LNCaP clone FGC (cell line): ENCODE data around the gene CMIP.

Source experiments
- DNase-seq: peaks from one replicate; pipeline ENCODE4 v3.0.0-alpha.2; 2011; ENCODE audit warnings: low read depth
- H3K4me3 ChIP-seq: 2 replicates; pipeline ENCODE4 v1.5.1; 2011; ENCODE audit warnings: mild to moderate bottlenecking, low read depth, low read length, control low read depth
- CTCF ChIP-seq: IDR thresholded peaks from 2 replicates; pipeline ENCODE4 v1.5.1; 2012; ENCODE audit warnings: mild to moderate bottlenecking; ENCODE audit not compliant: control insufficient read depth, insufficient read depth; ENCODE audit errors: extremely low read depth

CMIP gene

GRCh38 chr16:81703177-81704155 is 258.9 kb downstream of the CMIP start:
- DNase-seq = no peak
- no peak overlapping the region for H3K4me3 ChIP-seq
- no peak for TF ChIP-seq CTCF

DNA sequence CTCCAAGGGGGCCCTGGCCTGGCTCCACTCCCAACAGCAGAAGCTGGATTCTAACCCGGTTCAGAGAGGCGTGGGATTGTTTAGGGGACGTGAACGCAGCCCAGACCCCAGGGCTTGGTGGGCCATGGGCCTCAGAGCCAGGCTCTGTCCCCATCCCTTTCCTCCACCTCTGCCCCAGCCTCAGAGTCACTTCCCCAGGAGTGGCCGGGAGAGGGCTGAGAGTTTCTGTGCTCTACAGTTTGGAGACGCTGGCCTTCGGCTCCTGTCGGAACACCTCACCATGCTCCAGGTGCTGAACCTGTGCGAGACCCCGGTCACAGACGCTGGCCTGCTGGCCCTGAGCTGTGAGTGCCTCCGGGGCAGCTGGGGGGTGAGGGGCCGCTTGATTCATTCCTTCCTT is 260.7 kb downstream of the CMIP start:
- no peak for DNase-seq
- H3K4me3 ChIP-seq = no peak overlapping the region
- TF ChIP-seq CTCF = no peak

DNA sequence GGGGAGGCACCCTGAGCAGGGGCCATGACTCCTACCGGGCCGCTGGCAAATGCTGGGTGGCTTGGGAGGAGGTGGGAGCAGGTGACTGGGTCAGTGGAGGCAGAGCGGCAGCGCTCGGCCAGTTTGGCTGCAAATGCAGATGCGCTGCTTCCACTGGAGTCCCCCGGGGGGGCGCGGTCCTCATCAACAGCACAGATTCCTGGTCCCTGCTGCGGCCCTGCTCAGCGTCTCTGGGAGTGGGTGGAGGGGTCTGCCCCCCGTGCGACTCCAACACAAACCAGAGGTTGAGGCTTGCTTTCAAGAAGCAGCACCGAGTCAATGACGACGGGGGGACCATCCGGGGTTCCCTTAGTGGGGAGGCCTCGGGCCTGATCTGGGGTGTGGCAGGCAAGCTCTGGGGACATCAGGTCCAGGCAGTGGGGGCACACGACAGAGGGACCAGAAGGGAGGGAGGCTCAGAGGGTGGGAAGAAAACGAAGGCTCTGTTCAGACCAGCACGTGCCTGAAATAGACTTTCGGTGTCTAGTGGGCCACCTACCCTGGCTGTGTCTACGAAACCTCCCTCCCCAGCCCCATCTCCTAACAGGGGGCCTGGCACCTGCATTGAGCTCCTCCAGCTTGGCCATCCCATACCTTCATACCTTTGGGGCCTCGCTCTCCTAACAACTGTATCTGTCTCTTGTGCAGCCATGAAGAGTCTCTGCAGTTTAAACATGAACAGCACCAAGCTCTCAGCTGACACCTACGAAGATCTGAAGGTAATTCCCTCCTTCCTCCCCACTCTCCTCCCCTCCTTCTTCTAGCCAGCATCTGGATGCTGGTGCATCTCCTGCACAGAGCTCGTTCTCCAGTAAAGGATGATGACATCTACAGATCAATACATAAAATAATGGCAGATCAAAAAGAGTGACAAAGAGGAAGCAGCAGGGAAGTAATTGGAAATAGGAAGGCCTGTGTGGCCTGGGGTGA is 262.0 kb downstream of the CMIP start:
- no peak for DNase-seq
- no peak for TF ChIP-seq CTCF

GRCh38 chr16:81707411-81708265 is 263.0 kb downstream of the CMIP start:
- no peak for DNase-seq
- no peak overlapping the region for H3K4me3 ChIP-seq
- no peak for TF ChIP-seq CTCF

More for the DNA sequence above, 262.0 kb downstream of the CMIP start:
- no peak overlapping the region for H3K4me3 ChIP-seq

DNA sequence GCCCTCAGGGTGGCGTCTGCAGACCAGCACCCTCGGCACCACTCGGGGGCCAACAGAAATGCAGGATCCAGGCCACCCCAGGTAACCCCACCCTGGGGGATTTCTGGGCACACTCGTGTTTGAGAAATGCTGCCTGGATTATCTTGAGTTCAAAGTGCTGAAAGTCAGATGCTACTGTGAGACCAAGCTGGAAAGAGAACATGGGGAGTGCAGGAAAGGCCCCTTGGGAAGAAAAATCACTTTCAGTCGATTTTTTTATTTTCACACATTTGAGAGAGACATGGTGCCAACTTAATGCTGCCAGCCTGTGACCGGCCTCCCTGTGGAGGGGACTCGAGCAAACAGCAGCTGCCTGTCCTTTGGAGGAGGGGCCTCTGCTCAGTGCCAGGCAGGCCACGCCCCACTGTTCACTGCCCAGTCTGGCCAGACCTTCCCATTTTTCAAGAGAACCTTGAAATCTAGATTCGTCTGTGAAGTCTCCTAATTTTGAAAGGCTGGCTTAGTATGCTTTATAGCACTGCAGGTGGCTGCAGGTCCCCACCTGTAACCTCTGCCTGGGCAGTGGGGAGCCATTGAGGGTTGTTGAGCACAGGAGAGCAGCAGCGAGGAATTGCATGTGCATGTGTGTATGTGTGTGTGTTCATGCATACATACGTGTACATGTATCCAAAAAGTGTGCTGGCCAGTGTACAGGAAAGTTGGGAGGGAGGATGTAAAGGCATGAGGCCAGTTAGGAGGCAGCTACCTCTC is 263.8 kb downstream of the CMIP start:
- no peak for TF ChIP-seq CTCF
- DNase-seq = no peak

More for the DNA sequence above, 263.8 kb downstream of the CMIP start:
- no peak overlapping the region for H3K4me3 ChIP-seq
